H9 (cell line): Measurements from ENCODE around the gene IRF2BPL. TPM values are rescaled to one million over a fixed set of nuclear protein-coding genes. Genes with fewer than 3 reads are reported as not detected.

ENCODE experiments used
- DNase-seq: peaks from one replicate; pipeline ENCODE4 v3.0.0-alpha.2; 2017
- H2AFZ ChIP-seq: one replicate; pipeline ENCODE4 v1.6.1; 2013; ENCODE audit warnings: mild to moderate bottlenecking, low read length, control low read depth, moderate library complexity
- H2AK5ac ChIP-seq: 2 replicates; pipeline ENCODE4 v1.6.1; 2013; ENCODE audit warnings: low read length, control low read depth, mixed read lengths; ENCODE audit not compliant: insufficient read length
- H2BK120ac ChIP-seq: one replicate; pipeline ENCODE4 v1.6.1; 2013; ENCODE audit warnings: low read depth, mild to moderate bottlenecking, low read length, control low read depth, inconsistent platforms; ENCODE audit not compliant: poor library complexity, severe bottlenecking
- H2BK12ac ChIP-seq: 2 replicates; pipeline ENCODE4 v1.6.1; 2013; ENCODE audit warnings: low read length, control low read depth, mixed read lengths, low read depth; ENCODE audit not compliant: insufficient read length
- H2BK15ac ChIP-seq: 2 replicates; pipeline ENCODE4 v1.6.1; 2013; ENCODE audit warnings: low read depth, low read length, control low read depth
- H2BK20ac ChIP-seq: one replicate; pipeline ENCODE4 v1.6.1; 2013; ENCODE audit warnings: low read depth, mild to moderate bottlenecking, low read length, control low read depth, inconsistent platforms; ENCODE audit not compliant: poor library complexity, severe bottlenecking
- H2BK5ac ChIP-seq: 2 replicates; pipeline ENCODE4 v1.6.1; 2013; ENCODE audit warnings: low read length, control low read depth, mixed read lengths; ENCODE audit not compliant: insufficient read length
- H3K14ac ChIP-seq: 2 replicates; pipeline ENCODE4 v1.6.1; 2013; ENCODE audit warnings: low read length, control low read depth; ENCODE audit not compliant: insufficient read depth
- H3K18ac ChIP-seq: 2 replicates; pipeline ENCODE4 v1.6.1; 2013; ENCODE audit warnings: low read depth, mild to moderate bottlenecking, mixed read lengths, low read length, control low read depth; ENCODE audit not compliant: insufficient read length
- H3K23ac ChIP-seq: 2 replicates; pipeline ENCODE4 v1.6.1; 2013; ENCODE audit warnings: low read length, control low read depth, mixed read lengths, low read depth; ENCODE audit not compliant: insufficient read length
- H3K23me2 ChIP-seq: 2 replicates; pipeline ENCODE4 v1.6.1; 2013; ENCODE audit warnings: low read depth, mild to moderate bottlenecking, mixed read lengths, low read length, control low read depth; ENCODE audit not compliant: insufficient read length, poor library complexity, severe bottlenecking
- H3K27ac ChIP-seq: 2 replicates; pipeline ENCODE4 v1.5.1; 2013; ENCODE audit warnings: low read length, control low read depth, mixed read lengths, low read depth; ENCODE audit not compliant: insufficient read length
- H3K27me3 ChIP-seq: 2 replicates; pipeline ENCODE4 v1.6.1; 2013; ENCODE audit warnings: low read length, control low read depth, inconsistent platforms; ENCODE audit not compliant: insufficient read depth
- H3K4ac ChIP-seq: 2 replicates; pipeline ENCODE4 v1.6.1; 2013; ENCODE audit warnings: low read depth, mild to moderate bottlenecking, control low read depth, inconsistent platforms, low read length, moderate library complexity
- H3K4me1 ChIP-seq: 2 replicates; pipeline ENCODE4 v1.6.1; 2013; ENCODE audit warnings: low read length, control low read depth, inconsistent platforms; ENCODE audit not compliant: insufficient read depth
- H3K4me2 ChIP-seq: 2 replicates; pipeline ENCODE4 v1.6.1; 2013; ENCODE audit warnings: low read length, control low read depth, mixed read lengths; ENCODE audit not compliant: insufficient read length, insufficient read depth
- H3K56ac ChIP-seq: 2 replicates; pipeline ENCODE4 v1.6.1; 2013; ENCODE audit warnings: low read depth, mild to moderate bottlenecking, mixed read lengths, low read length, control low read depth; ENCODE audit not compliant: insufficient read length
- H3K79me1 ChIP-seq: 2 replicates; pipeline ENCODE4 v1.6.1; 2013; ENCODE audit warnings: low read depth, mild to moderate bottlenecking, moderate library complexity, low read length, control low read depth, inconsistent platforms; ENCODE audit not compliant: insufficient read depth, poor library complexity, severe bottlenecking
- H3K79me2 ChIP-seq: 2 replicates; pipeline ENCODE4 v1.6.1; 2013; ENCODE audit warnings: low read length, control low read depth, inconsistent platforms; ENCODE audit not compliant: insufficient read depth
- H3K9ac ChIP-seq: 2 replicates; pipeline ENCODE4 v1.6.1; 2013; ENCODE audit warnings: low read length, control low read depth, mixed read lengths; ENCODE audit not compliant: insufficient read length; ENCODE audit errors: extremely low read depth
- H3K9me3 ChIP-seq: one replicate; pipeline ENCODE4 v1.6.1; 2013; ENCODE audit warnings: low read depth, low read length, inconsistent platforms; ENCODE audit not compliant: control insufficient read depth
- H3T11ph ChIP-seq: one replicate; pipeline ENCODE4 v1.6.1; 2013; ENCODE audit warnings: mild to moderate bottlenecking, low read length, control low read depth, inconsistent platforms
- H4K20me1 ChIP-seq: one replicate; pipeline ENCODE4 v1.6.1; 2013; ENCODE audit not compliant: control insufficient read depth, insufficient read length, insufficient read depth
- H4K5ac ChIP-seq: 2 replicates; pipeline ENCODE4 v1.6.1; 2013; ENCODE audit warnings: low read depth, mild to moderate bottlenecking, mixed read lengths, low read length, control low read depth; ENCODE audit not compliant: insufficient read length
- H4K8ac ChIP-seq: replicated peaks from 2 replicates; pipeline ENCODE4 v1.6.1; 2013; ENCODE audit warnings: low read length, control low read depth, mixed read lengths, low read depth; ENCODE audit not compliant: insufficient read length
- H4K91ac ChIP-seq: 2 replicates; pipeline ENCODE4 v1.6.1; 2013; ENCODE audit warnings: low read depth, mild to moderate bottlenecking, moderate library complexity, mixed read lengths, low read length, control low read depth; ENCODE audit not compliant: insufficient read length
- H3K27ac Mint-ChIP-seq, 3 experiments: 2 replicates in 2 of 3; 3 replicates in 1 of 3; pipeline ENCODE4 v1.8.0; 2020 to 2021; ENCODE audit warnings: mixed read lengths in 3 of 3, mild to moderate bottlenecking in 1 of 3, moderate library complexity in 1 of 3
- H3K27me3 Mint-ChIP-seq: 2 replicates; pipeline ENCODE4 v1.8.0; 2021; ENCODE audit warnings: low read depth, mild to moderate bottlenecking, moderate library complexity, mixed read lengths
- H3K36me3 Mint-ChIP-seq, 3 experiments: 2 replicates in 2 of 3; 3 replicates in 1 of 3; pipeline ENCODE4 v1.8.0; 2020 to 2021; ENCODE audit warnings: low read depth in 3 of 3, mixed read lengths in 3 of 3; ENCODE audit not compliant: insufficient read depth in 1 of 3
- H3K4me1 Mint-ChIP-seq, 2 experiments: 2 replicates each; pipeline ENCODE4 v1.8.0; 2020; ENCODE audit warnings: mixed read lengths in 2 of 2
- H3K4me3 Mint-ChIP-seq, 2 experiments: 2 replicates in 1 of 2; 3 replicates in 1 of 2; pipeline ENCODE4 v1.8.0; 2020 to 2021; ENCODE audit warnings: mild to moderate bottlenecking in 2 of 2, mixed read lengths in 2 of 2, moderate library complexity in 1 of 2
- H3K9me3 Mint-ChIP-seq, 2 experiments: 2 replicates in 1 of 2; 3 replicates in 1 of 2; pipeline ENCODE4 v1.8.0; 2020; ENCODE audit warnings: mild to moderate bottlenecking in 2 of 2, mixed read lengths in 2 of 2, moderate library complexity in 1 of 2
- CTCF ChIP-seq: fragments of 200-600 bp; sonication (generic); conservative IDR thresholded peaks from 3 replicates; pipeline ENCODE4 v1.8.0; 2021; ENCODE audit warnings: antibody characterized with exemption, mild to moderate bottlenecking
- WGBS: extraction: QIAGEN DNeasy Blood & Tissue Kit; methylation state at CpG from one replicate; pipeline ENCODE4 v1.1.7; 2013; ENCODE audit warnings: missing lambda C conversion rate, low lambda C conversion rate, mixed read lengths; ENCODE audit not compliant: insufficient read length; ENCODE audit errors: extremely low coverage; 5-methylcytosine and 5-hydroxymethylcytosine counted together
- total RNA-seq: library from RNA; stranded (reverse); gene quantifications from 2 replicates; pipeline ENCODE4 v1.2.1, GENCODE V29; 2021

IRF2BPL gene
- total RNA-seq, 1 experiment from 2014 or later = 59.0 TPM

GRCh38 chr14:77037215-77037937, 8.9 kb upstream of the IRF2BPL start:
- Histone ChIP-seq H2AFZ (peak overlapping the region; percentile 35), H2BK120ac (no peak overlapping the region), H4K91ac (no peak overlapping the region), H3K56ac (no peak overlapping the region), H3K23me2 (peaks cover 26% of the 10 kb centered on the region), H3K4me1 (peaks cover 17% of the 10 kb centered on the region; the same call in 1 of the 2 replicates), H3K14ac (no peak overlapping the region), H2BK5ac (no peak overlapping the region), H3K9ac (no peak overlapping the region), H3K79me2 (no peaks in the 10 kb centered on the region), H3K27me3 (no peaks in the 10 kb centered on the region), H3K23ac (no peak overlapping the region), H3K18ac (peak overlapping the region; percentile 6), H3K79me1 (no peaks in the 10 kb centered on the region), H3K9me3 (no peaks in the 10 kb centered on the region), H4K5ac (no peak overlapping the region), H2BK20ac (no peak overlapping the region), H3T11ph (no peak overlapping the region), H2BK12ac (no peak overlapping the region), H4K20me1 (peaks cover 3% of the 10 kb centered on the region), H2AK5ac (no peak overlapping the region), H3K4ac (no peak overlapping the region), H4K8ac (no peak overlapping the region), H3K4me2 (peak overlapping the region; percentile 6), H2BK15ac (no peak overlapping the region), H3K27ac (no peak overlapping the region)
- no peak for TF ChIP-seq CTCF
- Mint-ChIP-seq H3K27ac (peak overlapping the region in 1 of 3 experiments; percentile 41; a peak in 1 of 7 replicates), H3K36me3 (no peaks in the 10 kb centered on the region; a peak in 1 of 7 replicates), H3K9me3 (no peaks in the 10 kb centered on the region; a peak in 1 of 5 replicates), H3K4me3 (peak overlapping the region in 1 of 2 experiments; percentile 38; a peak in 3 of 5 replicates), H3K27me3 (peaks cover 17% of the 10 kb centered on the region), H3K4me1 (peaks cover 67 to 69% of the 10 kb centered on the region in 2 experiments)
- DNase-seq = no peak
- no CpG with 5 or more reads among the region's 16 CpGs for WGBS
